ENCODE measurements around the gene HYAL2.

The HYAL2 gene

DNA sequence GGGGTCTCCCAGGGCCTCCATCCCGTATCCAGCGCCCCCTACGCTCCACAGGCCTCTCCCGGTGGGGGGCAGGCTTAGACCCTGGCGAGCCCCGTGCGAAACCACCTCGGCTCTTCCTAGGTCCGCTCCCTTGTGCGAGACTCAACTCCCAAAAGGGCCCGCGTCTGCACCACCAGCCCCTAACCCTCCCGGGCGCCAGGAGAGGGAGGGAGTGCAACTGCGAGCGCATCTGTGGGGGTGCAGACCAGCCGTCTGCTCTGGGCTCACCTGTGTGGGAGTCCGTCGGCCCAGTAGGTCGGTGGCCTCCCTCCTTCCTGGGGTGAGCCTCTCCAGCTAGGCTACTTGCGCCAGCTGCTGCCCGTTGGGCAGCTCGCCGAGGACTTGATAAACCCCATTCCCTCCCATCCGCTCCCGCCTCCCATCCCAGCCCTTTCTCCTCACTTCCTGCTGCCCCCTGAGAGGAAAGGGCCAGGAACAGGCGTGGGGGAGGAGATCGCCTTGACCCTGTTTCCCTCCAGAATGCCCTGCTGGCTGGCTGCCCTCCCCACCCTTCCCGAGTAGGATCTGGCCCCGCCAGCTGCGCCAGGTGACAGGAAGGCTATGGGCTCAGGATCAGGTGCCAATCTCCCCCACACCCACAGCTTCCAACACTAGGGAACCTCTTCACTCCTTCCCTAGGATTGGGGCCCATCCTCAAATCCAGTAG lies at the start of gene HYAL2:
Gene HYAL2 (minus strand): TSS at position 360 of the 706 bp plus-strand sequence. CDS start 2,256 bp downstream, outside the sequence.
- DNase-seq (ENCODE audit: low spot score): no peak

GRCh38 chr3:50371133-50371685 lies 48.7 kb upstream of the HYAL2 start:
- no peak for DNase-seq (ENCODE audit: low spot score)

DNA sequence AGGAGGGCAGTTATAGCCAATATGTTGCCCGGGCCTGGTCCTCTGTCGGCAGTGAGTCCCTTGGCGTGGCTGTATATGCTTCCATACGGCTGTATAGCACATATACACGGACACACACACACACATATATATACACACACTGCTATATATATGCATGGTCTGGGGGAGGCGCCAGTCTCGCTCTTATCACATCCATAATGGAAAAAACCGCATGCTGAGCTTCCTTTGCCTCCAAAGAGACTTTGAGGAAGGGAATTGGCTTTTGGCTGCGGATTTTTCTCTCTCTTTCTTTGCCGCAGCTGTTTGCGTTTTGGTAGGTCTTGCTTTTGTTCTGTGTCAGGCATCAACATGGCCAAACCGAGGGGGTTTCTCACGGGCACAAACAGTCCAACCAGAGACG lies 48.0 kb upstream of the HYAL2 start:
- DNase-seq (ENCODE audit: low spot score): no peak

DNA sequence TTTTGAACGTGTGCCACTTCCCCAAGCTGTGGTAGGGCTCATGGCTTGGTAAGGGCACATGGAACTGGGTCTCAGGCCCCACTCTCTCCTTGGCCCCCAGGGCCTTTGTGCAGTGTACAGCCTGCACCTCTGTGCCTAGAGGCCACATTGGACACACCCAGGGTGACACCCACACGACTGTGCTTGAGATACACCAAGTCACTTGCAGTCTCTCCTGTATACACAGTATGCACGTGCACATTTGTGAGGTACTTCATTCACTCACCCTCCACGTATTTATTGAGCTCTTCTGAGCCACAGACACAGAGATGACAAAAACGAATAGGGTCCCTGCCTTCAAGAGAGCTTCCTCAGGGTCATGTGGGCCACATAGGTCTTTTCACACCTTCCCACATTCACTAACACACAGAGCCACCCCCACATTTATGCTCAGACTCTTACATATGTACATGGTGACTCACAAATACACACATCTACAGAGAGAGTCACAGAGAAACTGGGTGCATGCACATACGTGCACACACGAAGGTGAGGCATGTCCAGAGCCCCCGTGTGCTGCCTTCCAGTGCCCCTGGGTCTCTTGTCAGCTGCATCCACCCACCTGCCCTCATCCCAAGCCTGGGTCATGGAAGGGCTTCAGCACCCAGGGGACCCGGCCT lies 46.6 kb upstream of the HYAL2 start:
- no peak for DNase-seq (ENCODE audit: low spot score)

GRCh38 chr3:50365842-50366220 lies 43.3 kb upstream of the HYAL2 start:
- DNase-seq (ENCODE audit: low spot score): no peak

DNA sequence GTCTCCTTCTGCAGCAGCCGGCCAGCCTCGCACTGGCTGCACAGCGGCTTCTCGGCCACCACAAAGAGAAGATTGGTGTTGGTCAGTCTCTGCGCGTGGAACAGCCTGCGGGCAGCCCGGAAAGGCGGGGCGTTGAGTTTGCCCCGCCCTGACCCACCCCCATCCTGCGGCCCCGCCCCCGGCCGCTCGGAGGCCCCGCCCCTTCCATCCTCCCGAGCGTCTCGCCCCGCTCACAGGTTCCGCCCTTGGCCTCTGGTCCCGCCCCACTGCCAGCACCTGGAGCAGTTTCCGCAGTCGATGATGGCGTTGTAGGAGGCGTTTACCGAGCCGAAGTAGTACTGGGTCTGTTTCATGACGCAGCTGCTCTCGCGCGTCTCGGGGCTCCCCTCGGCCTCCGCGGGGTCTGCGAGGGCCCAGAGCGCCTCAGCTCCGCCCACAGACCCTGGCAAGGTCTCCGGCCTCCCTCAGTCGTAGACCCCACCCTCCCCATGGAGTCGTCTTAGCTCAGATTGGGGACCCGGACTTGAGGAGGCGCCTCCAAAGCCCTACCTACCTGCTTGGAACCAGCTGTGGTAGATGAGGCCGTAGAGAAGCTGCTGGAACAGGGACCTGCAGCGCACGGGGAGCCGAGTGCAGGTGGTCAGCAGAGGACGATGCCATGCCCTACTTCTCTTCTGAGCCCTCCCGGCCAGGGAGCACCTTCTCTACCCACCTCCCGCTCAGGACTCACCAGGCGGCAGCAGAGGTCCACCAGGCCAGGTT lies 42.7 kb upstream of the HYAL2 start:
- DNase-seq (ENCODE audit: low spot score): peak; percentile 96

DNA sequence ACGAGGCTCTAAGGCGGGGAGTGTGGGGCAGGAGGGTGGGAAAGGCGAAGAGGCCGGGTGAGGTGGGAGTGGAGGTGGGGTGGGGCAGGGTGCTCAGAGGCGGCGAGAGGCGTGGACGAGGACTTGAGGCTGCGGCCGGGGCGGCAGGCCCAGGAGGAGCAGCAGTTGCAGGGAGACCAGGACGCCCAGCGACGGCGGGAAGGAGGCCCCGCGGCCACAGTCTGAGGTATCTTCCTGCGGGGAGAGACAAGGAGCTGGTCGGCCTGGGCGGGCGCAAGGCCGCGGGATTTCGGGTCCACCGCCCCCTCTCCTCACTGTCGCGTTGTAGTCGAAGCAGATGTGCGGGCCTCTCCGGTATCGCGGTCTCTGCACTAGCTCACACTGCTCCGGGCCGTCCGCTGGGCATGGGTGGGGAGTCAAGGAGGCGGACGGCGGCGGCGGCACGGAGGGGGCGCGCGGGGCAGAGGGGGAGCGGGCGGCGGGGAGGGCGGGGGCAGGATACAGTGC lies 42.1 kb upstream of the HYAL2 start:
- no peak for DNase-seq (ENCODE audit: low spot score)

DNA sequence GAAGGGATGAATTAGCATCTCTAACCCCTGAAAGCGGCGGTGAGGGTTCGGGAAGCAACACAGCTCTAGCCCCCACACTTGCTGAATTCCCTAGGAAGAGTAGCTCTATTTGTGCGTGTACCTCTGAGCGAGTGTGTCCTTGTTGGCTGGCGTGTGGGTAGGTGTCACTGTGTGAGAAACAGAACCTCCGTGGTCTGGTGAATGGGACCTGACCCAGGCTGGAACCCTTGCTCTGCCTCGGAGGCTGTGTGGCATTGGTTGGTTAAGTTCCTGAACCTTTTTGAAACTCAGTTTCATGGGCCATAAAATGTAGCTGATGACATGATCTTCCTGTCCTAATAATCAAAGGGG lies 37.2 kb upstream of the HYAL2 start:
- no peak for DNase-seq (ENCODE audit: low spot score)

GRCh38 chr3:50358911-50359759 lies 36.6 kb upstream of the HYAL2 start, which contains the start of gene TMEM115:
TMEM115 (minus strand) TSS chr3:50359521; CDS start chr3:50359063, 458 bp downstream.
- DNase-seq (ENCODE audit: low spot score): peak; percentile 98

DNA sequence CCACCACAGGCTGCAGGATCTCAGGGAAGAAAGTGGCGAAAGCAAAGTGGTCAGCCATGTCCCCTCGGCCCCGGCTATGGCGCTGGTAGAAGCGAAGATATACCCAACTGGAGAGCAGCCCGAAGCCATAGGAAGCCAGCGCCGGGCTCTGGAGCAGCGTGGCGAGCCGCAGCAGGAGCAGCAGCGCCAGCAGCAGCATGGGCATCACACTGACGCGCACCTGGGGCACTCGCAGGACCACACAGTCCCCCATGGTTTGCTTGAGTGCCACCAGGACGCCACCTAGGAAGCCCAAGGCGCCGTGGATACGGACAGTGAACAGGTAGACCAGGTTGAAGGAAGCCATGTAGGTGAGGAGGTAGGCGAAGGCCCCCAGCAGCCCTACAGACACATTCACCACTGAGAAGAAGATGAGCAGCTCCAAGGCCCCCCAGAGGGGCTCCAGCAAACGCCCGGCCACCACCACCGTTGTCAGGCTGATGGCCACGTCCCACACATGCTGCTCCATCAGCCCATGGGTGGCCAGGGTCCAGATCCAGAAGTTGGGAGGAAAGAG lies 35.9 kb upstream of the HYAL2 start:
- no peak for DNase-seq (ENCODE audit: low spot score)

GRCh38 chr3:50357481-50357880 lies 34.9 kb upstream of the HYAL2 start:
- no peak for DNase-seq (ENCODE audit: low spot score)

- DNase-seq (ENCODE audit: low spot score): no peak
Measured at GRCh38 chr3:50356553-50356952, 34.0 kb upstream of the HYAL2 start.

- DNase-seq (ENCODE audit: low spot score): no peak
Measured at GRCh38 chr3:50355829-50356552, 33.4 kb upstream of the HYAL2 start.

- no peak for DNase-seq (ENCODE audit: low spot score)
Measured at GRCh38 chr3:50354850-50355249, 32.3 kb upstream of the HYAL2 start.

DNA sequence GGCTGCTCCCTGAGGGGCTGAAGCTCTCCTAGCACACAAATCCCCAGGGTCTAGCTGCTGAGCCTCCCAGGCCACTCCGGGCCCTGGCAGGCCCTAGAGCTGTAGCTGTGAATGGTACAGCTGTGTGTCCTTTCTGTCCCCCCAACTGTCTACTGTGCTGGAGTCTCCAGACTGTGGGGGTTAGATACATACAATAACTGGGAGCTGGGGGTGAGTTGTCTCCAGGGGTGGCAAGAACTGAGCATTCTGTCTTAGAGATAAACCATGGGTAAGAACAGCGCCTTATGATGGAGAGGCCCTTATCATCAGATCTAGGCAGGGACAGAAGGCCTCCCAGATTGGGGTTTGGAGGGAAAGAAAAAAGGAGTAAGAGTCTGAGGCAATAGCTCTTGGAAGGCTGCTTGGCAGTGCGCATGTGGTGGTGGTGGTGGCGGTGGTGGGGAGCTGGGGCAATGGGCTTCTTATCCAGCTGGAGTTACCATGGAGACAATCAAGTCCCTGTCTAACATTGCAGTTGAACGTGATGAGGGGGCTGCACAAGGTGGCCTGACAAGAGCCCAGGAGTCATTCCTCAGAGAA lies 31.7 kb upstream of the HYAL2 start:
- no peak for DNase-seq (ENCODE audit: low spot score)

DNA sequence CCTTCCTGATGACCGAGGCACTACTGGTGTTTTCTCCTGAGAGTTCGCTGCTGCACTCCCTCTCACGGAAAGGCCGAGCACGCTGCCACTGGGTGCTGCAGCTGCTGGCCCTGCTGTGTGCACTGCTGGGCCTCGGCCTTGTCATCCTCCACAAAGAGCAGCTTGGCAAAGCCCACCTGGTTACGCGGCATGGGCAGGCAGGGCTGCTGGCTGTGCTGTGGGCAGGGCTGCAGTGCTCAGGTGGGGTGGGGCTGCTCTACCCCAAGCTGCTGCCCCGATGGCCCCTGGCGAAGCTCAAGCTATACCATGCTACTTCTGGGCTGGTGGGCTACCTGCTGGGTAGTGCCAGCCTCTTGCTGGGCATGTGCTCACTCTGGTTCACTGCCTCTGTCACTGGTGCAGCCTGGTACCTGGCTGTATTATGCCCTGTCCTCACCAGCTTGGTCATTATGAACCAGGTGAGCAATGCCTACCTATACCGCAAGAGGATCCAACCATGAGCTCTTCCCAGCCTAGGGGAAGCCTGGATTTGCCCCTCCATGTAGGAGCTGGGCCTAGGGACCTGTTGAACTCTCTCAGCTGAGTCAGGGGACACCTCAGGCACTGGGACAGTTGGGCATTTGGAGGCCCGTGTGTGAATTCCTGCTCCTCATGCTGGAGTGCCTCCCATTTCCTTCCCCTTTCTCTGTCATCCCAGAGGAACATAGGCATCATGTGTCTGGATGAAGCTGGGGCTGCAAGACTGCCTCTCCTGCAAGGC lies 30.9 kb upstream of the HYAL2 start:
- no peak for DNase-seq (ENCODE audit: low spot score)

- DNase-seq (ENCODE audit: low spot score): no peak
Measured at GRCh38 chr3:50352781-50353180, 30.2 kb upstream of the HYAL2 start.

DNA sequence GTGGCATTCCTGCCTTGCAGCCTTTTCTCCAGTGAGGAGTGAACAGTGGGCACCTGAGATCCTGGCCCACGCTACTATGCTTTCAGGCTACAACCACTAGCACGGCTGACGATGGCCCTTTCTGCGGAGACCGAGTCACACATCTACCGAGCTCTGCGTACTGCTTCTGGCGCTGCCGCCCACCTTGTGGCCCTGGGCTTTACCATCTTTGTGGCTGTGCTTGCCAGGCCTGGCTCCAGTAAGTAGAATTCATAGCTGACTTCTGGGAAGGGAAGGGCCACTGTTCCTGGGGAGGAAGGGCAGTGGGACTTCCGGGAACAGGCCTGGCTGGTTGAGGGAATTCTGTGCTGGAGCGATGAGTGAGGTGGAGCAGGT lies 28.8 kb upstream of the HYAL2 start:
- DNase-seq (ENCODE audit: low spot score): no peak

GRCh38 chr3:50350527-50351322 lies 28.2 kb upstream of the HYAL2 start, which contains the start of the genes CYB561D2 and NPRL2:
CYB561D2 (plus strand) TSS chr3:50350862; CDS start chr3:50351434, 572 bp downstream.
NPRL2 (minus strand) TSS chr3:50350775; CDS start chr3:50350652, 123 bp downstream.
- DNase-seq (ENCODE audit: low spot score): peak; percentile 94
